Heart left ventricle (tissue), 16 donors: ENCODE measurements around the gene SPTB. TPM values are rescaled to one million over a fixed set of nuclear protein-coding genes. Genes with fewer than 3 reads are reported as not detected.

Experiments
- ATAC-seq, 4 donors: fragments of 200-7000 bp; cut with Tn5 transposase; one replicate each; pipeline ENCODE4 v1.9.1; 2020 to 2022; ENCODE audit warnings: moderate library complexity in 4 of 4, mild to moderate bottlenecking in 3 of 4, moderate number of reproducible peaks in 1 of 4
- DNase-seq, 5 donors: peaks; one replicate each; pipeline ENCODE4 v3.0.0-alpha.2; 2020
- H3K27ac ChIP-seq, 12 donors: fragments of 200-600 bp; sonication (generic) in 4 of 12; one replicate each; pipeline versions ENCODE4 v1.5.0 to v1.8.0; 2016 to 2022; ENCODE audit warnings: mild to moderate bottlenecking in 2 of 12
- H3K27me3 ChIP-seq, 9 donors: fragments of 200-600 bp; sonication (generic) in 2 of 9; one replicate each; pipeline versions ENCODE4 v1.5.1 to v1.8.0; 2016 to 2022; ENCODE audit warnings: mild to moderate bottlenecking in 3 of 9
- H3K36me3 ChIP-seq, 9 donors: fragments of 200-600 bp; sonication (generic) in 2 of 9; one replicate each; pipeline versions ENCODE4 v1.5.0 to v1.8.0; 2018 to 2022; ENCODE audit warnings: mild to moderate bottlenecking in 2 of 9
- H3K4me1 ChIP-seq, 12 donors: fragments of 200-600 bp; sonication (generic) in 4 of 12; one replicate each; pipeline versions ENCODE4 v1.5.0 to v1.8.0; 2016 to 2022; ENCODE audit warnings: mild to moderate bottlenecking in 3 of 12
- H3K4me3 ChIP-seq, 12 donors: fragments of 200-600 bp; sonication (generic) in 4 of 12; one replicate each; pipeline versions ENCODE4 v1.5.0 to v1.8.0; 2017 to 2022; ENCODE audit warnings: mild to moderate bottlenecking in 9 of 12, moderate library complexity in 4 of 12
- H3K9me3 ChIP-seq, 12 donors: fragments of 200-600 bp; sonication (generic) in 4 of 12; one replicate each; pipeline versions ENCODE4 v1.5.0 to v1.8.0; 2016 to 2022; ENCODE audit warnings: mild to moderate bottlenecking in 1 of 12
- POLR2A ChIP-seq, 2 donors: fragments of 450-650 bp; IDR thresholded peaks; one replicate each; pipeline ENCODE4 v1.6.1; 2017; ENCODE audit warnings: antibody characterized with exemption in 2 of 2, mild to moderate bottlenecking in 2 of 2, moderate library complexity in 2 of 2
- WGBS, 4 donors: extraction: QIAGEN DNeasy Blood & Tissue Kit in 2 of 4; methylation state at CpG; one replicate each; pipeline versions ENCODE4 v1.1.5 to v1.1.7; 2013 to 2018; 5-methylcytosine and 5-hydroxymethylcytosine counted together
- intact Hi-C, 10 donors: fragments of 100-400 bp; cut with DNase I; formaldehyde crosslinking; loops; one replicate each; pipeline versions ENCODE4 v1.11.1 to v1.14.2; 2022
- polyA plus RNA-seq, 2 donors: library from polyadenylated mRNA; stranded (reverse); fragments of 200-250 nt; gene quantifications; one replicate each; pipeline ENCODE4 v1.2.3, GENCODE V29; 2013
- total RNA-seq, 9 donors: library from RNA; depleted of rRNA in 2 of 9; stranded (reverse); fragments of >200 nt in 2 of 9; fragmentation: NEBNext Ultra II Directional in 3 of 9; extraction: Animal tissue kit (Norgen Biotek cat#: 25700) in 3 of 9; gene quantifications; one replicate each; pipeline versions ENCODE4 v1.1.0 to v1.2.4, GENCODE V29; 2016 to 2023
- TF ChIP-seq, protein P1 (sequence below), 12 donors: fragments of 200-600 bp; sonication (generic) in 4 of 12; IDR thresholded peaks; one replicate each; pipeline versions ENCODE4 v1.5.0 to v1.8.0; 2018 to 2022; ENCODE audit warnings: antibody characterized with exemption in 12 of 12, mild to moderate bottlenecking in 5 of 12
- donor health status: ischemic (EF 13 %, LVEDD 7.1; RV severe dilation, severe dysfunction).
- donor health status: healthy with polysubstance abuse.
- donor health status: DM: no; HTN: yes; CAD: no.
- donor health status: DM: no; HTN: no; CAD: no.
- donor health status: ischemic (EF 25% LVEDD 6.9; RV normal size, moderate dysfunction).
- donor health status: ischemic (EF 25% LVEDD 5.7; RV mildly dilated, moderate dysfunction).
- donor health status: healthy.
- donor health status: DM: yes; HTN: yes; CAD: no.
- donor health status: ischemic (EF 35%, LVEDD 5.7; RV mildly dilated, moderate dysfunction).
- donor health status: nonischemic (EF 11% LVEDD 7.7; RV severe dilation, severe dysfunction).
- donor health status: DM: yes; HTN: yes; CAD: no.
- donor health status: PGD.
- donor health status: ischemic (EF 29% LVEDD 5.4; RV normal size, mild dysfunction).
- donor health status: nonischemic (EF 23%, LVEDD 6.1; RV moderate dilation, normal function).

SPTB gene
- total and polyA plus RNA-seq, 11 donors = 60.3 to 195 (median 92.6) TPM

DNA sequence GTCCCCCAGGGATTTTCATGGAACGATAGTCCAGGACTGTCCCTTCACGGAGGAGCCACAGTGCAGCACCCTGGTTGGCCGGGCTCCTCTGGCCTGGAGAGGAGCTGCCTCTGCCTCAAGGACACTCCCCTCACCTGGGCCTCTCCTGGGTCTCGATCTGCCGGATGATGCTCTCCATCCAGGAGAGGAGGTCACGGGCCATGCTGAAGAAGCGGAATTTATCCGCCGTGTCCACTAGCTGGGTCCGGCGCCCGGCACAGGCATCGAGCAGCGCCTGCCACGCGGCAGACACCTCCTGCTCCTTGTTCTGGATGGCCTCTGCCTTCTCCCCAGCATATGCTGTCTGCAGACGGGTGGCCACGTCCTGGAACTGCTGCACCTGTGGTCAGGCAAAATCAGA is 109.0 kb downstream of the SPTB start:
- no peaks in the 10 kb centered on the region for H3K27me3 ChIP-seq
- no peak for TF ChIP-seq POLR2A (IDR thresholded peaks at IDR 0.05)
- TF ChIP-seq, protein P1, sequence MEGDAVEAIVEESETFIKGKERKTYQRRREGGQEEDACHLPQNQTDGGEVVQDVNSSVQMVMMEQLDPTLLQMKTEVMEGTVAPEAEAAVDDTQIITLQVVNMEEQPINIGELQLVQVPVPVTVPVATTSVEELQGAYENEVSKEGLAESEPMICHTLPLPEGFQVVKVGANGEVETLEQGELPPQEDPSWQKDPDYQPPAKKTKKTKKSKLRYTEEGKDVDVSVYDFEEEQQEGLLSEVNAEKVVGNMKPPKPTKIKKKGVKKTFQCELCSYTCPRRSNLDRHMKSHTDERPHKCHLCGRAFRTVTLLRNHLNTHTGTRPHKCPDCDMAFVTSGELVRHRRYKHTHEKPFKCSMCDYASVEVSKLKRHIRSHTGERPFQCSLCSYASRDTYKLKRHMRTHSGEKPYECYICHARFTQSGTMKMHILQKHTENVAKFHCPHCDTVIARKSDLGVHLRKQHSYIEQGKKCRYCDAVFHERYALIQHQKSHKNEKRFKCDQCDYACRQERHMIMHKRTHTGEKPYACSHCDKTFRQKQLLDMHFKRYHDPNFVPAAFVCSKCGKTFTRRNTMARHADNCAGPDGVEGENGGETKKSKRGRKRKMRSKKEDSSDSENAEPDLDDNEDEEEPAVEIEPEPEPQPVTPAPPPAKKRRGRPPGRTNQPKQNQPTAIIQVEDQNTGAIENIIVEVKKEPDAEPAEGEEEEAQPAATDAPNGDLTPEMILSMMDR (IDR thresholded peaks at IDR 0.05) = no peak
- intact Hi-C loops = no loop called here
- peaks cover 0 to 65% (median 37%) of the 10 kb centered on the region in 9 donors for H3K36me3 ChIP-seq
- ATAC-seq = peak in 1 of 4 donors; percentile 8
- 87 to 92% (median 91%) methylated on average over 16 to 18 of the region's 18 CpGs for WGBS, 4 donors
- H3K4me1 ChIP-seq = no peaks in the 10 kb centered on the region
- no peak overlapping the region for H3K4me3 ChIP-seq
- H3K9me3 ChIP-seq = no peaks in the 10 kb centered on the region
- no peak overlapping the region for H3K27ac ChIP-seq
- DNase-seq = peak in 1 of 5 donors; percentile 24

DNA sequence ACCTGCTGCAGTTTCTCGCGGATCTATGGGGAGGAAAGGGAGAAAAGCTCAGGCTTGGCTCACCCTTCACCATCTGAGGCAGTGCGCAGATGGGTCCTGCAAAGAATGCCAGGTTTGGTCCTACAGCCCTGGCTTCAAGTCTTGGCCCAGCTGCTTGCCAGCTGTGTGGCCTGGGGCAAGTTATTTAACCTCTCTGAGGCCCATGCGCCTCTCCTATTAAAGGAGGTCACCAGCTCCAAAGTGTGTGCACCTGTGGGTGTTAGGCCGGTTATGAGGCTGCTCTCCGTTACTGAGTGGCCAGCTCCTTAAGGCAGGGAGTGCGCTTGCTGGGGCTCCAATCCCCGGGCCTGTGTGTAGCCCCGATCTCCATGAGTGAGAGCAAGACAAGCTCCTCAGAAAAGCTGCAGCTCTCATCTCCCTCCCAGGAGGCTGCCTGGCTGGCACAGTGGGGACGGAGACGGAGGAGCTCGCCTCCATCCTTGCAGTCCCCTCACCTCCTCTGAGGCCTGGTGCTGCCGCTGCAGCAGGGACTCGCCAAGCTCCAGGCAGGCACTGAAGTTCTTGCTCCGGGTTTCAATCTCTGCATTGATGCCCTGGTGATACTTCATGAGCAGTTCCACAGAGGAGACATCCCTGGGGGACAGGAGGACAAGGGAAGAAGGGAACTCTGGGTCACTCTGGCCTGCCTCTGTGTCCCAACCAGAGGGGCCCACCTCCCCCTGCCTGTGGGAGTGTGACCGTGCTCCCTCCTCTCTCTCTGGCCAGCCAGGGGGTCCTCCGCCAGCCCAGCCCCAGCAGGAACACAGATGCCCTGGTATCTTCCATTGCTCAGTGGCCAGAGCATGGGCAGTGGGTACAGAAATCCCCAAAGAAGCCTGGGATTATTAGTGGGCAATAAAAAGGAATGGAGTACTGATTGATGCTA is 110.3 kb downstream of the SPTB start:
- no peak for DNase-seq
- no peaks in the 10 kb centered on the region for H3K9me3 ChIP-seq
- H3K27ac ChIP-seq = no peak overlapping the region
- ATAC-seq = no peak
- 89 to 95% (median 92%) methylated on average over 15 to 17 of the region's 17 CpGs for WGBS, 4 donors
- TF ChIP-seq POLR2A (IDR thresholded peaks at IDR 0.05) = no peak
- TF ChIP-seq, protein P1 (IDR thresholded peaks at IDR 0.05) = no peak
- intact Hi-C loops = loop anchor here in 2 of 10 donors (5.0 to 10.0 kb wide), 2 partner anchors 97 to 225 kb away; partner anchors contain the start of genes HSPA2 (in 1 of the 2) and PPP1R36 (in 1 of the 2)
- peaks cover 0 to 62% (median 37%) of the 10 kb centered on the region in 9 donors for H3K36me3 ChIP-seq
- no peak overlapping the region for H3K4me3 ChIP-seq
- H3K27me3 ChIP-seq = no peaks in the 10 kb centered on the region
- H3K4me1 ChIP-seq = peaks cover 0 to 5% (median 2%) of the 10 kb centered on the region in 12 donors

- peak in 1 of 5 donors; percentile 18 for DNase-seq
- ATAC-seq = no peak
- 67 to 69% (median 68%) methylated on average over 12 to 13 of the region's 13 CpGs for WGBS, 4 donors
Measured at GRCh38 chr14:64768401-64769095, 111.2 kb downstream of the SPTB start.

More at GRCh38 chr14:64768401-64769095, 111.2 kb downstream of the SPTB start:
- peaks cover 0 to 13% (median 6%) of the 10 kb centered on the region in 12 donors for H3K4me1 ChIP-seq
- intact Hi-C loops = loop anchor here in 2 of 10 donors (5.0 to 10.0 kb wide), 2 partner anchors 96 to 224 kb away; partner anchors contain the start of genes HSPA2 (in 1 of the 2) and PPP1R36 (in 1 of the 2)
- no peak overlapping the region for H3K4me3 ChIP-seq
- H3K27ac ChIP-seq = no peak overlapping the region
- no peaks in the 10 kb centered on the region for H3K27me3 ChIP-seq
- H3K9me3 ChIP-seq = no peaks in the 10 kb centered on the region
- no peak for TF ChIP-seq POLR2A (IDR thresholded peaks at IDR 0.05)
- TF ChIP-seq, protein P1 (IDR thresholded peaks at IDR 0.05) = no peak
- H3K36me3 ChIP-seq = peaks cover 0 to 58% (median 34%) of the 10 kb centered on the region in 9 donors
